Activated T-helper 17 cell treated with anti-CD3 and anti-CD28 coated beads, Interleukin-2, amount 50 U/mL, for 72 hours (primary cell): ENCODE data around the gene FNDC5. TPM values are rescaled to one million over a fixed set of nuclear protein-coding genes. Genes with fewer than 3 reads are reported as not detected.

Source experiments
- ATAC-seq: fragments of 150-1000 bp; cut with Tn5 transposase; replicated peaks from 2 replicates; pipeline ENCODE4 v1.10.0; 2021; ENCODE audit warnings: mild to moderate bottlenecking, moderate library complexity
- H3K27ac Mint-ChIP-seq: one replicate; pipeline ENCODE4 v1.8.0; 2022; ENCODE audit warnings: mixed read lengths
- H3K27me3 Mint-ChIP-seq: one replicate; pipeline ENCODE4 v1.8.0; 2022; ENCODE audit warnings: mixed read lengths
- H3K36me3 Mint-ChIP-seq: one replicate; pipeline ENCODE4 v1.8.0; 2022; ENCODE audit warnings: low read depth, mild to moderate bottlenecking, mixed read lengths
- H3K4me1 Mint-ChIP-seq: one replicate; pipeline ENCODE4 v1.8.0; 2022; ENCODE audit warnings: mixed read lengths
- H3K4me3 Mint-ChIP-seq: one replicate; pipeline ENCODE4 v1.8.0; 2022; ENCODE audit warnings: mild to moderate bottlenecking, mixed read lengths
- H3K9me3 Mint-ChIP-seq: one replicate; pipeline ENCODE4 v1.8.0; 2022; ENCODE audit warnings: mixed read lengths
- total RNA-seq, 2 donors: library from RNA; stranded (reverse); gene quantifications; one replicate each; pipeline ENCODE4 v1.2.3, GENCODE V29; 2022

Gene FNDC5
- total RNA-seq, 2 donors from 2014 or later = not detected

DNA sequence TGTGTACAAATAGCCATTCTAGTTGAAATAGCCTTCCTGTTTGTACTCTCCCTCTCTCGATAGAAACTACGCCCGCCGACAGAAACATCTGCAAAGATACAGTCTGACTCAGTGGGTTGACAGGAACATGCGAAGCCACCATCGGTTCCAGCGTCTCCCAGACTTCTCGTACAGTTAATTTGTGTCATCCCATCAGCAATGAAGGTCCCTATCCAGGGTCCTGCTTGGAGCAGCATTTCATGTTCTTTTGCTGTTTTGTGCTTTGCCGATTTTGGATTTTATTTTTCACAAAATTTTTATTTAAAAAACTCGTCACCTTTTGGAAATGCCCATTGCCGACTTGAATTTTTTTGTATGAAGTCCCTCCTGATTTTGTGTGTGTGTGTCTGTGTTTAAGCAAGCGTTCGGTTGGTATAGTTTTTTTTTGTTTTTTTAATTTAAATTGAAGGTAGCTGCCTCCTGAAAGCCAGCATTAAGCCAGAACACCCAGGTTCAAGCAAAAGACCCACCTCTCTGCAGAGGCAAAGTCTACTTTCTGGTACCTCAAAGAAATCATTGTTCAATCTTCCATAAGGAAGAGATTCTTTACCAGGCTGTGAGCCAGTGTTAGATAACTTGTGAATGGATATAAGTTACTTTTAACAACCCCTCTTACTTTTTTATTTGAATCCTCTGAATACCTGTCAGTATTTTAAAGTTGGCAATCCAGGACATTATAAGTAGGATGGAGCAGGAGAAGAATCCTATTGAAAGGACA, 14.7 kb downstream of the FNDC5 start:
- Mint-ChIP-seq H3K36me3 (peaks cover 54% of the 10 kb centered on the region), H3K4me1 (no peaks in the 10 kb centered on the region), H3K4me3 (no peak overlapping the region), H3K9me3 (no peaks in the 10 kb centered on the region), H3K27me3 (no peaks in the 10 kb centered on the region), H3K27ac (no peak overlapping the region)
- ATAC-seq = no peak

DNA sequence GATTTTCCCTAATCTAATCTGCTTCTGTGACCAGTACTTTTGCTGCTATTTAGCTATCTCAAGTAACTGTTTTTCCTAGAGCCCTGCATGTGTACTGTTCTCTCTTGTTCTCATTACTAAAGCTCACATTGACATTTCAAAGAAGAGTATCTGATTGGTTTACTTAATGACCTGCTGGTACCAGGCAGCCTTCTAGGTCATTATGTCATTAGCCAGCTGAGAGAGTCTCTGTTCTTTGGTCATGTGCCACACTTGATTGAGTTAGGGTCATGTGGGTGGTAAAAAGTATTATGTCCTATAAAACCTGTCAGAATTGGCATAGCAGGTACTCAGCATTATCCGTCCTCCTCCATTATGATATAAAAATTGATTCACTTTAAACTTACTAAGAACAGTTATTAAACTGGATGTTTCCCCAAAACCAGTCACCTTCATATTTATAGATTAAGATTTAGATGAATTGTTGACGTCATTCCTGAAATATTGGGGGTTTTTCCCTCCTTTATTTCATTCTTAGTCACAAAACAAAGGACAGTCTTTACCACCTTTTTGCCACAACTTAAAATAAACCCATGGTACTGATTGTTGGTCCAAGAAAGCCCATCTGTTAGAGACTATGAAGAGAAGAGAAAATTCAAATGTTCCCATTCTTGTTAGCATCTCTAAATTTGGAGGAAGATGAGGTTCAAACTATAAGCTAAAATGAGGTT, 22.2 kb downstream of the FNDC5 start:
- Mint-ChIP-seq H3K27me3 (no peaks in the 10 kb centered on the region), H3K4me3 (no peak overlapping the region), H3K9me3 (no peaks in the 10 kb centered on the region), H3K27ac (peak overlapping the region; percentile 69), H3K4me1 (peaks cover 4% of the 10 kb centered on the region), H3K36me3 (peaks cover 55% of the 10 kb centered on the region)
- peak; percentile 49 for ATAC-seq

DNA sequence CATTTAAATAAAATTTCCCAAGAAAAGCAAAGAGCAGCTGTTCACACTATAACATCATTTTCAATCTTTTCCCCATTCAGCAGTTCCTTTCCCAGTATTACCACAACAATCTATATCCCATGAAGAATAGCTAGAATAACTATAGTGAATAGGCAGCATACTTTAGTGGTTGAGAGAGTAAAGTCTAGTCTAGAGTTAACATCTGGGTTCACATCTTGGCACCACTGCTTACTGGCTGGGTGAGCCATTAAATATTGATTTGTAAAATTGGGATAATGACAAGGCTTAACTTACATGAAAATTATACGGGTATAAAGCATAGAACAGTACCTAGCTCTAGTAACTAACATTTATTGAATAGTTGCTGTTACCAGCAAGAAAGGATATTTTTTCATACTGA, 38.8 kb downstream of the FNDC5 start:
- H3K4me3 Mint-ChIP-seq = no peak overlapping the region
- H3K4me1 Mint-ChIP-seq = no peaks in the 10 kb centered on the region
- H3K9me3 Mint-ChIP-seq = no peaks in the 10 kb centered on the region
- no peak for ATAC-seq
- no peak overlapping the region for H3K27ac Mint-ChIP-seq
- H3K27me3 Mint-ChIP-seq = no peaks in the 10 kb centered on the region
- H3K36me3 Mint-ChIP-seq = peaks cover 98% of the 10 kb centered on the region

DNA sequence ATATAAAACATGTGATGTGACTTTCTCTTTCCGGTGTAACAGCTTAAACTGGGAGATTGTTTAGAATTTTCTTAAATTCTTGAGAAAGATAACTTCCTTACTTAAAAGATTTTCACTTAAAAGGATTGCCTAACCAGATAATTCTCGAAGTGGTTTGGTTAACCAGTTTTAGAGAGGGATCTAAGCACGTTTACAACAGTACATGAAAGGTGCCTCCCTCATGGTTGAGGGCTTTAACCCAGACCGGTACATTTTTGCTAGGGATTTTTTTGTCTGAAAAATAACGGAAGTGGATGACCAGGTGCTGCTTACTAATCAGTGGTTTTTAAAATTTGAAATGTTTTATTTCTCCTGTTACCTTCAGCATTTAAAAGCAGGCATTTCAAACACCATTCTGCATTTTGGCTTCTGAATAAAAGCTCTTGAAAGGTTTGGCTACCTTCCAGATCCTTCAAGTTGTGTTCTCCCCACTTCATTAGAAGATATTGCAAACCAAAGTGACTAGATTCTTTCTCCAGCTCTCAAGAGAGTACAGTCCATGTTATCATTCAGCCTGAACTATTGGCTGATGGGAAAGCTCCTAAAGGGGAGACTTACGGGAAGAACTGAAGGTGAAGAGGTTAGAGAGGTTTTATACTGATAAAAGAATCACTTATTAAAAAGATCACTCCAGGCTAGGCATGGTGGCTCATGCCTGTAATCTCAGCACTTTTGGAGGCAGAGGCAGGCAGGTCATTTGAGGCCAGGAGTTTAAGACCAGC, 40.4 kb downstream of the FNDC5 start:
- Mint-ChIP-seq H3K4me3 (no peak overlapping the region), H3K27ac (peak overlapping the region; percentile 72), H3K4me1 (no peaks in the 10 kb centered on the region), H3K36me3 (peaks cover 98% of the 10 kb centered on the region), H3K27me3 (no peaks in the 10 kb centered on the region), H3K9me3 (no peaks in the 10 kb centered on the region)
- ATAC-seq = no peak

DNA sequence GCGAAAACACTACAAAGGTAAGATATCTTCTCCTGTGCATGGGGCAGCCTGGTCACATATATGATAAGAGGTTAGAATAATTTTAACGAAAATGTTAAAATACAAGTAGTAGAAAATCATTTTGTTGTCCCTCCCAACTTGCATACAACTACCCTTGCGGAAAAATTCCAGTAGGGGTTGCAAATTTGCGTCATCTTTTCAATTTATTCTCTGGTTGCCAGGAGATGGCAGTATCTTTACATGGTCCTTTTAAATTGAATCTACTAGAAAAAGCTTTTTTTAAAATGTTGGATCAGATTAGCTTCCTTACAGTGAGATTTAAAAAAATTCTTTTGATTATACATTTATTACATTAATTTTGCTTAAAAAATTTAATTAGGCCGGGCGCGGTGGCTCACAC, 42.4 kb downstream of the FNDC5 start:
- H3K4me3 Mint-ChIP-seq = no peak overlapping the region
- H3K27me3 Mint-ChIP-seq = no peaks in the 10 kb centered on the region
- ATAC-seq = no peak
- H3K27ac Mint-ChIP-seq = no peak overlapping the region
- H3K9me3 Mint-ChIP-seq = no peaks in the 10 kb centered on the region
- H3K36me3 Mint-ChIP-seq = peaks cover 97% of the 10 kb centered on the region
- H3K4me1 Mint-ChIP-seq = no peaks in the 10 kb centered on the region

DNA sequence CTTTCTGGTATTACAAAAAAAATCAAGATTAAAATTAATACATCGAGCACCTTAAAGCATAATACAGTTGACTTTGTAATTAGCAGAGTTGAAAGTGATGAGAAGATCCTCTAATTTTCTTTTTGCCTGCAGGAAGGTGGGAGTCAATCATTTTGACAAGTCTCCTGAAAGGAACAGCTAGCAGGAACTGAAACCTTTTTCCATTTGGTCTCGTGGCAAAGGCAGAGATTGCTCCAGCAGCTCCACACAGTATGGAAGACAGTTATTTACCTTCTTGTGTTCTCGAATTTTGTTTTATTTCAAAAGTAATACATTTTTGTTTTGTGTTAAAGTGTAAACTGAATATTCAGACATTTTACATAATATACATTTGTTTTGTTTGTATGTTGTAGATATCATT, 45.5 kb downstream of the FNDC5 start:
- H3K27me3 Mint-ChIP-seq = no peaks in the 10 kb centered on the region
- no peak for ATAC-seq
- no peak overlapping the region for H3K4me3 Mint-ChIP-seq
- no peaks in the 10 kb centered on the region for H3K9me3 Mint-ChIP-seq
- peaks cover 65% of the 10 kb centered on the region for H3K36me3 Mint-ChIP-seq
- H3K27ac Mint-ChIP-seq = no peak overlapping the region
- H3K4me1 Mint-ChIP-seq = no peaks in the 10 kb centered on the region

DNA sequence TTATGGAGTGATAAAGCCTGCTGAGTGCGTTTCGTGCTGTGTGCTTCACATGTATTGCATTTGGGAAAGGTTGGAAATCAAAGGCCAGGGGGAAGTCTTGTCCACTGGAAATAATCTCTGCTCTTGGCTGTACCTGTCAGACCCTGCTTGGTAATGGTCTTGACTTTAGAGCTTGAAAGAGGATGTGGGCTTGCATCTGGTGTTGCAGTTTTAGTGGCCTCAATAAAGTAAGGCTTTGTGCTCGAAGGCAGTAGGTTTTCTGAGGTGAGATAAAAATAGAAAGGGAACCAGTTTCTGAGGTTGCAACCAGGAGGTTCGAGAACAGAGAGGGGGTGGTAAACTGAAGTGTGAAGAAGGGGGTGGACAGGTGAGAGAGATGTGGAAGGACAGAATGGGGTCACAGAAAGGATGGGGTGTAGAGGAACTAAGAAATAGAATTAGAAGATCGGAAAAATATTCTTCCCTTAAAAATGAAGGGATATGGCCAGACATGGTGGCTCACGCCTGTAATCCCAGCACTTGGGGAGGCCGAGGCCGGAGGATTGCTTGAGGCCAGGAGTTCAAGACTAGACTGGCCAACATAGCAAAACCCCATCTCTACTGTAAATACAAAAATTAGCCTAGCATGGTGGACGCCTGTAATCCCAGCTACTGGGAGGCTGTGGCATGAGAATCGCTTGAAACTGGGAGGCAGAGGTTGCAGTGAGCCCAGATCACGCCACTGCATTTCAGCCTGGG, 51.7 kb downstream of the FNDC5 start:
- no peaks in the 10 kb centered on the region for H3K9me3 Mint-ChIP-seq
- peaks cover 19% of the 10 kb centered on the region for H3K4me1 Mint-ChIP-seq
- peak overlapping the region; percentile 95 for H3K27ac Mint-ChIP-seq
- peak; percentile 6 for ATAC-seq
- peaks cover 35% of the 10 kb centered on the region for H3K36me3 Mint-ChIP-seq
- H3K4me3 Mint-ChIP-seq = peak overlapping the region; percentile 95
- H3K27me3 Mint-ChIP-seq = no peaks in the 10 kb centered on the region

DNA sequence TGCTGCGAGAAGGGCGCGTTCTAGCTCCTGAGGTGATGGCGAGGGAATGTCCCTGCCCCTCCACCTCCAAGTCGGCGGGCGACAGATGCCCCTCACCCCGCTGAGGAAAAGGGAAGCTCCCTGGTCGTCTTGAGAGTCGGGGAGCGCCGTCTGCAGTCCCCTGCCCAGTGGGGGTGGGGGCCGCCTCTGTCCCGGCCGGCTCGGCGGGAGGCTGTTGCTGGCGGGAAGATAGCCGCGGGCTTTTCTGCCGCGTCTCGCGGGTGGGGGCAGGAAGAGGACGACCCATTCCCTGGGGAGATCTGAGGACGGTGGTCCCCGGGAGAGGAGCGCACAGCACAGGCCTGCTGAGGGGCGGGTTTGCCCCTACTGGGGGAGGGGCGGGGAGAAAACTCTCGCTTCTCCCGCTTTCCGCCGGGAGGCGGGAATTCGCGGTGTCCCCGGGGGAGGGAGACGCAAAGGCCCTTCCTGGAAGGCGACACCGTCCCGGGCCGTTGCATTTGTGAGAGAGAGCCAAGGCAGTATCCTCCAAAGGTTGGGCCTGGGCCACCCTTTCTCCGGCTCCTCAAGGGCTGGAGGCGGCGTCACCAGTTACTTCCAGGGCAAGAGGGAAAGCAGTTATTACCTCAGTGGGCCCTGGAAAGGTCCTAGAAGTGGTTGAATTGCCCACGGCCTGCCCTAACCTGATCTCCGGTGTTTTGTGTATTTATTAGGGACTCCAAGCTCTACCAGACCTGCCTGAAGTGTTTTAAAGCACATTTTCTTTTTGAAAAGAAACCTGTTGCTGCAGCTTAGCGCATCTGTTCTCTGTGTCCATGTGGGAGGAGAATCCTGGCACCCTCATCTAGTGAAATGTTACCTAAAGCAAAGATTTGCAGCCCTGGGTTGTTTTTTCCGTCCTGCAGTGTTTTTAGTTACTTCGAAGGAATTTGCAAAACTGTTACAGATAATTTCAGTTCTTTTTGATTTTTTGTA, 52.6 kb downstream of the FNDC5 start:
- no peaks in the 10 kb centered on the region for H3K9me3 Mint-ChIP-seq

DNA sequence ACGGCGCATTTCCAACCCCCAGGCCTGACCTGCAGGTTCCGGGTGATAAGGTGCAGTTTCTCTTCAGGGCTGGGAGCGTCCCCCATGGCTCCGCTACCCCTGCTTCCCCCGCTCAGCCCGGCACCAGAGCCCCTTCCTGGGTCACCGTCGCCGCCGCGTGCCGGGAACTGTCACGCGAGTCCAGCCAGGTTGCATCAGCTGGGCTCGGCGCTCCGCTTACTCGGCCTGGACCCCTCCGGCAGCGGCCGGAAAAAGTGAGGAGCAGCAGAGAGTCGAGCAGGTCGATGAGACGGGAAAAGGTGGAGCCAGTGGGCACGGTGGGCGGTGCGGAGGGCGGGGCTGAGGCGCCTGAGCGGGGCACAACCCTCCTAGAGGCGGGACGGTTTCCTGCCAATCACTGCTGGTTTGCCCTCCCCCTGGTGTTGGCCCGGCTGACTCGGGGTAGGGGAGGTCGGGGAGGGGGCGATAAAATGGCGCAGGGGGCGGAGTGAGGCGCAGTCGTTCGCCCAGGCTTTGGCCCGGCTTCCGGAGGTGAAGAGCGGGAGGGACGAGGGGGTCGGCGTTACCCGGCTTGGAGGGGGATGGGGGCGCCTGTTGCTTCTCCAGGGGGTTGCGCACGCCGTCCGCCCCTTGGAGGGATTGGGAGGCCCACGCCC, 53.4 kb downstream of the FNDC5 start, which contains the start of the genes S100PBP and YARS1:
Gene S100PBP, plus strand, starts transcription at position 495 of the 656 bp plus-strand sequence. CDS start 8,447 bp downstream, outside the sequence.
Gene YARS1, minus strand, starts transcription at position 200 of the 656 bp plus-strand sequence. Its CDS starts 114 bp downstream, at position 86.
- ATAC-seq = peak; percentile 97
- H3K4me3 Mint-ChIP-seq = peak within 1 kb of the TSS; percentile 95
- peaks cover 48% of the 10 kb centered on the region for H3K36me3 Mint-ChIP-seq
- H3K27me3 Mint-ChIP-seq = no peaks in the 10 kb centered on the region
- H3K4me1 Mint-ChIP-seq = peaks cover 26% of the 10 kb centered on the region
- H3K9me3 Mint-ChIP-seq = no peaks in the 10 kb centered on the region
- H3K27ac Mint-ChIP-seq = peak within 1 kb of the TSS; percentile 95

More for the DNA sequence above, 52.6 kb downstream of the FNDC5 start:
- Mint-ChIP-seq H3K36me3 (peaks cover 40% of the 10 kb centered on the region), H3K4me1 (peaks cover 26% of the 10 kb centered on the region), H3K4me3 (peak overlapping the region; percentile 95), H3K27me3 (no peaks in the 10 kb centered on the region), H3K27ac (peak overlapping the region; percentile 95)
- ATAC-seq = peak; percentile 18

DNA sequence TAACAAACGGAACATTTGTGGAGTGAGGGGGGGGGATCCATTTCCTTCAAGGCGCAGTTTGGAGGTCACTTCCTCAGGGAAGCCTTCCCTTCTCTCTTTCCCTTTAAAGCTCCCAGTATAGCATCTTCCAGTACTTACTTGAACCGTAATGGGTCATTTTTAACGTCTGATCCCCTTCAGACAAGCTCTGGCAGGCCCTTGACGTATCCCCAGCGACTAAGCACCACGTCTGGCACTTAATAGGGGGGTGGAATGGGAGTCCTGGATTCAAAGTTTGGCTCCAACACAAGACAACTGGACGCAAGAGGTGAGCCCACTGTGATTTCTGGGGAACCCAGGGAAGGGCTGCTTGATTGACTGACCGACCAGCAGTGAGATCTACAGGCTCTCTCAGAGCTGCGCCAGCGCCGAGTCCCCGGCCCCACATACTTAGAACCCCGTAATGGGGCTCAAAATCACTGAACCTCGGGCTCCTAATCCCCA, 54.0 kb downstream of the FNDC5 start:
- Mint-ChIP-seq H3K36me3 (peaks cover 54% of the 10 kb centered on the region), H3K27ac (peak overlapping the region; percentile 95), H3K4me1 (peaks cover 26% of the 10 kb centered on the region), H3K27me3 (no peaks in the 10 kb centered on the region), H3K9me3 (no peaks in the 10 kb centered on the region), H3K4me3 (peak overlapping the region; percentile 95)
- ATAC-seq = peak; percentile 29

DNA sequence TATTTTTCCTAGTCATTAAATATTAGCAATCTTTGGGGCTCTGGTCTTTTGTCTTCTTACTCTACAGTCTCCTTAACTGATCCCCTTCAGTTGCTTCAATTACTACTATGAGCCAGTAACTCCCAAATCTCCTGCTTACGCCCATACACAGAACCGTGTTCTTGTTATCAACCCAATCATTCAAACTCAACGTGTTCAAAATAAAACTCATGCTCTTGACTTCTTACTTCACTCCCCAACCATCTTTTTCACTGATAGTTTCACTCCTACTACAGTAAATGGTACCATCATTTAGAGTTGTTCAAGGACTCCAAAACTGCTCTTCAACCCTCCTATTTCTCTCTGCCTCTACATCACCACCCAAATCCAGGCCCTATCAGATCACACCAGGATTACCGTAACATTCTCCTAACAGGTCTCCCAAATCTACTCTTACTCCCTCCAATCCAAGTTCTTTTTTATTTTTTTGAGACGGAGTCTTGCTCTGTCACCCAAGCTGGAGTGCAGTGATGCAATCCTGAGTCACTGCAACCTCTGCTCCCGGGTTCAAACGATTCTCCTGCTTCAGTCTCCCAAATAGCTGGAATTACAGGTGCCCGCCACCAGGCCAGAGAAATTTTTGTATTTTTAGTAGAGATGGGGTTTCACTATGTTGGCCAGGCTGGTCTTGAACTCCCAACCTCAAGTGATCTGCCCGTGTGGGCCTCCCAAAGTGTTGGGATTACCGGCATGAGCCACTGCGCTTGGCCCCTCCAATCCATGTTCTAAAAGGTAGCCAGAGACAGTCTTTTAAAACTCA, 56.6 kb downstream of the FNDC5 start:
- H3K36me3 Mint-ChIP-seq = peaks cover 80% of the 10 kb centered on the region
- peak overlapping the region; percentile 21 for H3K4me3 Mint-ChIP-seq
- H3K9me3 Mint-ChIP-seq = no peaks in the 10 kb centered on the region
- H3K27ac Mint-ChIP-seq = peak overlapping the region; percentile 20
- H3K27me3 Mint-ChIP-seq = no peaks in the 10 kb centered on the region
- H3K4me1 Mint-ChIP-seq = peaks cover 31% of the 10 kb centered on the region
- no peak for ATAC-seq
